SK-N-SH treated with all-trans-retinoic acid at 6 μM for 48 hours (cell line): Measurements from ENCODE around the gene CLDN15.

Source experiments
- POU6F1 ChIP-seq: fragments of 250-450 bp; sonication (Bioruptor Pico); IDR thresholded peaks from 2 replicates; pipeline ENCODE4 v1.8.0; 2021; ENCODE audit warnings: low read depth, mild to moderate bottlenecking, moderate library complexity, borderline replicate concordance
- TCF4 ChIP-seq: fragments of 250-450 bp; sonication (Bioruptor Pico); IDR thresholded peaks from 2 replicates; pipeline ENCODE4 v1.8.0; 2021; ENCODE audit warnings: mild to moderate bottlenecking, moderate library complexity, borderline replicate concordance
- ZC3H10 ChIP-seq: fragments of 250-450 bp; sonication (Bioruptor Pico); IDR thresholded peaks from 2 replicates; pipeline ENCODE4 v1.5.1; 2021; ENCODE audit warnings: mild to moderate bottlenecking, moderate library complexity
- ZFP3 ChIP-seq: fragments of 250-450 bp; sonication (Bioruptor Pico); IDR thresholded peaks from 2 replicates; pipeline ENCODE4 v1.5.0; 2020; ENCODE audit warnings: mild to moderate bottlenecking, moderate library complexity

- TF ChIP-seq POU6F1 (CRISPR knock-in tag) (no peak), ZFP3 (no peak), TCF4 (CRISPR knock-in tag) (no peak), ZC3H10 (CRISPR knock-in tag) (no peak)
Measured at GRCh38 chr7:101226721-101227120, 10.9 kb downstream of the CLDN15 start.
